Measurements from ENCODE around the gene CBX8. TPM values are rescaled to one million over a fixed set of nuclear protein-coding genes. Genes with fewer than 3 reads are reported as not detected.
A peak's percentile ranks its signal among the peaks of the same experiment; 100 is the strongest.

The CBX8 gene
- total and polyA plus RNA-seq, 2 of the 13 experiments (the other 11 are each of a cell fraction or from before 2014, with no cell fraction given) = 0.34 to 12.6 TPM

- TF ChIP-seq ZNF329 (CRISPR knock-in tag; IDR thresholded peaks at IDR 0.05; ENCODE audit: low read depth) (0 out of 2 replicates have a peak, but pooled peaks have one; percentile 24), ZNF496 (CRISPR knock-in tag; IDR thresholded peaks at IDR 0.05; ENCODE audit: insufficient replicate concordance) (no peak), ZNF709 (CRISPR knock-in tag; IDR thresholded peaks at IDR 0.05) (peak; percentile 92), ZC3H13 (CRISPR knock-in tag; IDR thresholded peaks at IDR 0.05) (peak; percentile 77), ZNF724P (CRISPR knock-in tag; IDR thresholded peaks at IDR 0.05; ENCODE audit: borderline replicate concordance) (peak; percentile 95), EHMT2 (IDR thresholded peaks at IDR 0.05; ENCODE audit: borderline replicate concordance, low read depth, low read length) (no peak), ZBTB14 (CRISPR knock-in tag; IDR thresholded peaks at IDR 0.05) (peak; percentile 80), GABPB1 (CRISPR knock-in tag; IDR thresholded peaks at IDR 0.05) (peak; percentile 82), ZBTB49 (CRISPR knock-in tag; IDR thresholded peaks at IDR 0.05; ENCODE audit: borderline replicate concordance) (no peak), ZNF710 (CRISPR knock-in tag; IDR thresholded peaks at IDR 0.05; ENCODE audit: borderline replicate concordance) (peak; percentile 66; the same call in 1 of the 2 replicates), ZNF773 (CRISPR knock-in tag; IDR thresholded peaks at IDR 0.05; ENCODE audit: borderline replicate concordance) (peak; percentile 81; the same call in 1 of the 2 replicates), EED (CRISPR knock-in tag; IDR thresholded peaks at IDR 0.05) (peak; percentile 94), TEAD2 (CRISPR knock-in tag; IDR thresholded peaks at IDR 0.05) (no peak), SP140L (CRISPR knock-in tag; IDR thresholded peaks at IDR 0.05; ENCODE audit: borderline replicate concordance) (no peak), PRPF4 (IDR thresholded peaks at IDR 0.05; ENCODE audit: low read depth, low read length, poor library complexity, severe bottlenecking) (no peak), HNRNPL (IDR thresholded peaks at IDR 0.05; ENCODE audit: low read depth, low read length) (0 out of 2 replicates have a peak, but pooled peaks have one; percentile 10), CCAR2 (optimal IDR thresholded peaks at IDR 0.05; ENCODE audit: low read depth, low read length) (no peak)
- TF ChIP-seq, protein P1, sequence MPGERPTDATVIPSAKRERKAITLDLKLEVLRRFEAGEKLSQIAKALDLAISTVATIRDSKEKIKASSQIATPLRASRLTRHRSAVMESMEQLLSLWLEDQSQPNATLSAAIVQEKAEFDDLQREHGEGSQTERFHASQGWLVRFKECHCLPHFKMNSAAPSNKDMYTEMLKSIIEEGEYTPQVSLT (CRISPR knock-in tag; IDR thresholded peaks at IDR 0.05; ENCODE audit: borderline replicate concordance, low read depth) = no peak; the same call in 1 of the 2 replicates
- TF ChIP-seq, protein P2, sequence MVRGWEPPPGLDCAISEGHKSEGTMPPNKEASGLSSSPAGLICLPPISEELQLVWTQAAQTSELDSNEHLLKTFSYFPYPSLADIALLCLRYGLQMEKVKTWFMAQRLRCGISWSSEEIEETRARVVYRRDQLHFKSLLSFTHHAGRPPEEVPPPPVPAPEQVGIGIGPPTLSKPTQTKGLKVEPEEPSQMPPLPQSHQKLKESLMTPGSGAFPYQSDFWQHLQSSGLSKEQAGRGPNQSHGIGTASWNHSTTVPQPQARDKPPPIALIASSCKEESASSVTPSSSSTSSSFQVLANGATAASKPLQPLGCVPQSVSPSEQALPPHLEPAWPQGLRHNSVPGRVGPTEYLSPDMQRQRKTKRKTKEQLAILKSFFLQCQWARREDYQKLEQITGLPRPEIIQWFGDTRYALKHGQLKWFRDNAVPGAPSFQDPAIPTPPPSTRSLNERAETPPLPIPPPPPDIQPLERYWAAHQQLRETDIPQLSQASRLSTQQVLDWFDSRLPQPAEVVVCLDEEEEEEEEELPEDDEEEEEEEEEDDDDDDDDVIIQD (CRISPR knock-in tag; IDR thresholded peaks at IDR 0.05; ENCODE audit: low read depth) = peak; percentile 6; the same call in 1 of the 2 replicates
Observed at GRCh38 chr17:79843816-79844800, 47.2 kb upstream of the CBX8 start (continued).

Measured in HepG2 (cell line).